HT1080 (cell line): ENCODE measurements around the gene RERE. TPM values are rescaled to one million over a fixed set of nuclear protein-coding genes. Genes with fewer than 3 reads are reported as not detected.
"Not testable (repeated sequence)": the region's sequence is repeated elsewhere in the genome, so short reads cannot be mapped to it uniquely, and the experiment has no call there.

Experiments used
- DNase-seq: peaks from one replicate; pipeline ENCODE4 v3.0.0-alpha.2; 2015; ENCODE audit warnings: low read depth
- total RNA-seq: library from RNA; depleted of rRNA; stranded (reverse); fragments of >200 nt; shearing (Covaris generic); gene quantifications from 2 replicates; pipeline ENCODE4 v1.2.3, GENCODE V29; 2014

RERE gene
- total RNA-seq, 1 experiment from 2014 or later = 12.4 TPM

GRCh38 chr1:8643542-8644536, 173.6 kb downstream of the RERE start:
- no peak for DNase-seq

GRCh38 chr1:8642114-8642513, 175.3 kb downstream of the RERE start:
- no peak for DNase-seq

GRCh38 chr1:8641377-8641997, 176.0 kb downstream of the RERE start:
- no peak for DNase-seq

- DNase-seq = no peak
These were observed 176.5 kb downstream of the RERE start for GRCh38 chr1:8640950-8641349.

GRCh38 chr1:8639148-8639547, 178.3 kb downstream of the RERE start:
- no peak for DNase-seq

- no peak for DNase-seq
These were observed 183.5 kb downstream of the RERE start for GRCh38 chr1:8633741-8634501.

GRCh38 chr1:8632102-8632501, 185.3 kb downstream of the RERE start:
- DNase-seq = no peak

GRCh38 chr1:8631163-8631562, 186.3 kb downstream of the RERE start:
- DNase-seq = no peak

- DNase-seq = no peak
These were observed 188.0 kb downstream of the RERE start for GRCh38 chr1:8629241-8630091.

GRCh38 chr1:8628606-8629005, 188.8 kb downstream of the RERE start:
- no peak for DNase-seq

GRCh38 chr1:8627728-8628127, 189.7 kb downstream of the RERE start:
- DNase-seq = no peak

- DNase-seq = peak; percentile 92
These were observed 191.2 kb downstream of the RERE start for GRCh38 chr1:8625981-8626898.

GRCh38 chr1:8625491-8625890, 191.9 kb downstream of the RERE start:
- no peak for DNase-seq

- not testable (repeated sequence) for DNase-seq
These were observed 193.7 kb downstream of the RERE start for GRCh38 chr1:8623651-8624192.

- not testable (repeated sequence) for DNase-seq
These were observed 195.6 kb downstream of the RERE start for GRCh38 chr1:8621785-8622348.

GRCh38 chr1:8621034-8621582, 196.3 kb downstream of the RERE start:
- DNase-seq = not testable (repeated sequence)

- DNase-seq = not testable (repeated sequence)
These were observed 197.4 kb downstream of the RERE start for GRCh38 chr1:8619917-8620502.

GRCh38 chr1:8619419-8619818, 198.0 kb downstream of the RERE start:
- DNase-seq = not testable (repeated sequence)
